CD14-positive monocyte (primary cell): ENCODE results near the gene PIK3R1. TPM values are rescaled to one million over a fixed set of nuclear protein-coding genes. Genes with fewer than 3 reads are reported as not detected.
A peak's percentile ranks its signal among the peaks of the same experiment; 100 is the strongest.

Experiments
- DNase-seq, 3 donors: peaks; one replicate each; pipeline ENCODE4 v3.0.0-alpha.2; 2011 to 2022
- H2AFZ ChIP-seq: 2 replicates; pipeline ENCODE4 v1.6.0; 2012; ENCODE audit warnings: mild to moderate bottlenecking, low read depth, low read length, inconsistent platforms; ENCODE audit not compliant: insufficient read depth, poor library complexity, severe bottlenecking
- H3K27ac ChIP-seq, 2 donors: 1 replicate in 1 of 2; 2 replicates in 1 of 2; pipeline ENCODE4 v1.5.1; 2012 to 2013; ENCODE audit warnings: low read length in 2 of 2, control low read depth in 1 of 2, inconsistent platforms in 1 of 2, low read depth in 1 of 2, mild to moderate bottlenecking in 1 of 2
- H3K27me3 ChIP-seq, 2 donors: one replicate each; pipeline versions ENCODE4 v1.6.0 to v1.6.1; 2011 to 2013; ENCODE audit warnings: low read length in 2 of 2; ENCODE audit not compliant: control insufficient read depth in 2 of 2, insufficient read depth in 2 of 2
- H3K36me3 ChIP-seq, 2 donors: replicated peaks in 1 of 2; 1 replicate in 1 of 2; 2 replicates in 1 of 2; pipeline versions ENCODE4 v1.5.1 to v1.6.1; 2012 to 2013; ENCODE audit warnings: low read length in 2 of 2, control low read depth in 1 of 2, inconsistent platforms in 1 of 2, mild to moderate bottlenecking in 1 of 2; ENCODE audit not compliant: insufficient read depth in 2 of 2, control insufficient read depth in 1 of 2
- H3K4me1 ChIP-seq, 2 donors: 1 replicate in 1 of 2; 2 replicates in 1 of 2; pipeline versions ENCODE4 v1.5.1 to v1.6.1; 2012 to 2013; ENCODE audit warnings: low read length in 2 of 2, control low read depth in 1 of 2, inconsistent platforms in 1 of 2, mild to moderate bottlenecking in 1 of 2, moderate library complexity in 1 of 2; ENCODE audit not compliant: insufficient read depth in 2 of 2, control insufficient read depth in 1 of 2
- H3K4me2 ChIP-seq: replicated peaks from 2 replicates; pipeline ENCODE3; 2012; ENCODE audit warnings: low read length, moderate library complexity, mild to moderate bottlenecking; ENCODE audit not compliant: poor library complexity, severe bottlenecking; ENCODE audit errors: extremely low read depth
- H3K4me3 ChIP-seq, 3 experiments: fragments of 200-600 bp in 1 of 3; sonication (generic) in 1 of 3; replicated peaks in 1 of 3; 1 replicate in 2 of 3; 2 replicates in 1 of 3; pipeline ENCODE4 v1.5.1; 2011 to 2013; ENCODE audit warnings: low read length in 3 of 3, mild to moderate bottlenecking in 3 of 3, control low read depth in 2 of 3, low read depth in 2 of 3, inconsistent platforms in 1 of 3, moderate library complexity in 1 of 3
- H3K79me2 ChIP-seq: 2 replicates; pipeline ENCODE4 v1.6.0; 2012; ENCODE audit warnings: mild to moderate bottlenecking, control low read depth, inconsistent platforms, low read length, moderate library complexity; ENCODE audit not compliant: insufficient read depth
- H3K9ac ChIP-seq: 2 replicates; pipeline ENCODE4 v1.6.0; 2017; ENCODE audit warnings: low read length, mild to moderate bottlenecking; ENCODE audit not compliant: insufficient read depth, poor library complexity, severe bottlenecking
- H3K9me3 ChIP-seq, 2 donors: replicated peaks in 1 of 2; 1 replicate in 1 of 2; 2 replicates in 1 of 2; pipeline versions ENCODE4 v1.5.1 to v1.6.1; 2012 to 2013; ENCODE audit warnings: low read length in 2 of 2, control low read depth in 1 of 2; ENCODE audit not compliant: control insufficient read depth in 1 of 2, insufficient read depth in 1 of 2
- H4K20me1 ChIP-seq: 2 replicates; pipeline ENCODE4 v1.6.0; 2012; ENCODE audit warnings: mild to moderate bottlenecking, low read length, control low read depth, moderate library complexity; ENCODE audit not compliant: insufficient read depth
- H3K27ac Mint-ChIP-seq, 7 donors: one replicate each; pipeline ENCODE4 v1.8.0; 2020; ENCODE audit warnings: mild to moderate bottlenecking in 7 of 7, mixed read lengths in 7 of 7, moderate library complexity in 6 of 7, inconsistent platforms in 2 of 7
- H3K27me3 Mint-ChIP-seq, 3 donors: one replicate each; pipeline ENCODE4 v1.8.0; 2021 to 2022; ENCODE audit warnings: low read depth in 3 of 3, mild to moderate bottlenecking in 3 of 3, mixed read lengths in 3 of 3, moderate library complexity in 3 of 3, inconsistent platforms in 1 of 3
- H3K36me3 Mint-ChIP-seq, 2 donors: one replicate each; pipeline ENCODE4 v1.8.0; 2020; ENCODE audit warnings: mixed read lengths in 2 of 2, inconsistent platforms in 1 of 2, mild to moderate bottlenecking in 1 of 2
- H3K4me1 Mint-ChIP-seq: one replicate; pipeline ENCODE4 v1.8.0; 2020; ENCODE audit warnings: mild to moderate bottlenecking, mixed read lengths
- H3K4me3 Mint-ChIP-seq, 2 donors: one replicate each; pipeline ENCODE4 v1.8.0; 2020; ENCODE audit warnings: mild to moderate bottlenecking in 2 of 2, mixed read lengths in 2 of 2, moderate library complexity in 1 of 2
- H3K9me3 Mint-ChIP-seq, 7 donors: one replicate each; pipeline ENCODE4 v1.8.0; 2020 to 2022; ENCODE audit warnings: mixed read lengths in 7 of 7, mild to moderate bottlenecking in 6 of 7, moderate library complexity in 6 of 7, inconsistent platforms in 2 of 7
- CTCF ChIP-seq: fragments of 200-600 bp; IDR thresholded peaks from one replicate; pipeline ENCODE4 v1.8.0; 2022; ENCODE audit warnings: antibody characterized with exemption, mild to moderate bottlenecking
- WGBS: methylation state at CpG from one replicate; pipeline ENCODE4 v1.1.5; 2013; ENCODE audit warnings: missing lambda C conversion rate; ENCODE audit not compliant: insufficient coverage; 5-methylcytosine and 5-hydroxymethylcytosine counted together
- intact Hi-C, 2 donors: fragments of 100-400 bp; cut with micrococcal nuclease; formaldehyde crosslinking; loops; one replicate each; pipeline versions ENCODE4 v1.15.0 to v1.15.1; 2023
- polyA plus RNA-seq, 3 donors: library from polyadenylated mRNA; depleted of rRNA in 1 of 3; unstranded in 2 of 3; stranded (reverse) in 1 of 3; fragments of 300-500 nt in 2 of 3; fragments of >200 nt in 1 of 3; fragmentation: Illumina TruSeq in 2 of 3; gene quantifications; 1 replicate in 2 of 3; 2 replicates in 1 of 3; pipeline ENCODE4 v1.2.3, GENCODE V29; 2012 to 2021

The PIK3R1 gene
- polyA plus RNA-seq, 3 donors: 9.5 to 25.5 (median 10.5) TPM

GRCh38 chr5:68266457-68266856 is 50.9 kb downstream of the PIK3R1 start:
- Histone ChIP-seq H2AFZ (no peak overlapping the region), H3K79me2 (peaks cover 88% of the 10 kb centered on the region), H3K4me1 (peaks cover 32 to 53% of the 10 kb centered on the region in 2 donors), H3K36me3 (peaks cover 2 to 7% of the 10 kb centered on the region in 2 donors), H3K9ac (no peak overlapping the region), H3K27me3 (no peaks in the 10 kb centered on the region), H3K4me3 (no peak overlapping the region), H3K9me3 (no peaks in the 10 kb centered on the region), H3K4me2 (no peak overlapping the region), H3K27ac (peak overlapping the region in 1 of 2 donors; percentile 38), H4K20me1 (peaks cover 86% of the 10 kb centered on the region)
- peak overlapping the region in 3 of 7 donors; percentile 35 to 81 (median 77) for H3K27ac Mint-ChIP-seq
- peaks cover 64% of the 10 kb centered on the region for H3K4me1 Mint-ChIP-seq
- H3K9me3 Mint-ChIP-seq: no peaks in the 10 kb centered on the region
- intact Hi-C loops: no loop called here
- no peaks in the 10 kb centered on the region for H3K27me3 Mint-ChIP-seq
- no peak for TF ChIP-seq CTCF
- no peak overlapping the region for H3K4me3 Mint-ChIP-seq
- no peak for DNase-seq
- peaks cover 0 to 5% of the 10 kb centered on the region in 2 donors for H3K36me3 Mint-ChIP-seq
- no CpG with 5 or more reads among the region's 1 CpG for WGBS

- H3K27me3 Mint-ChIP-seq: no peaks in the 10 kb centered on the region
- H2AFZ ChIP-seq: no peak overlapping the region
- H3K4me3 Mint-ChIP-seq: no peak overlapping the region
- peaks cover 87% of the 10 kb centered on the region for H4K20me1 ChIP-seq
- H3K27ac Mint-ChIP-seq: peak overlapping the region in 2 of 7 donors; percentile 43 to 81
- no peak overlapping the region for H3K9ac ChIP-seq
- H3K4me1 Mint-ChIP-seq: peaks cover 59% of the 10 kb centered on the region
- H3K4me3 ChIP-seq: no peak overlapping the region
- peak overlapping the region in 1 of 2 donors; percentile 38 for H3K27ac ChIP-seq
- peaks cover 32 to 48% of the 10 kb centered on the region in 2 donors for H3K4me1 ChIP-seq
- intact Hi-C loops: no loop called here
- H3K4me2 ChIP-seq: peak overlapping the region; percentile 29
- H3K9me3 Mint-ChIP-seq: no peaks in the 10 kb centered on the region
- H3K36me3 ChIP-seq: peaks cover 2 to 7% of the 10 kb centered on the region in 2 donors
- 0% methylated on average over 1 of the region's 4 CpGs for WGBS
- peaks cover 91% of the 10 kb centered on the region for H3K79me2 ChIP-seq
- H3K9me3 ChIP-seq: no peaks in the 10 kb centered on the region
- no peak for DNase-seq
- peaks cover 0 to 5% of the 10 kb centered on the region in 2 donors for H3K36me3 Mint-ChIP-seq
- H3K27me3 ChIP-seq: no peaks in the 10 kb centered on the region
- TF ChIP-seq CTCF: no peak
Measured at GRCh38 chr5:68267066-68267465, 51.5 kb downstream of the PIK3R1 start.
